D721Med (cell line): ENCODE results near the gene PFKP.

Source experiments
- DNase-seq: peaks from one replicate; pipeline ENCODE4 v3.0.0; 2011; ENCODE audit warnings: low spot score; ENCODE audit not compliant: insufficient read length
- FAIRE-seq: peaks from 2 replicates; lab custom pipeline; 2011; peaks lifted over from hg19 to GRCh38; lab: Jason Lieb, UNC
- TF ChIP-seq, protein P1 (sequence below): IDR thresholded peaks from 2 replicates; pipeline ENCODE4 v1.5.1; 2012; ENCODE audit warnings: mild to moderate bottlenecking, control low read depth; ENCODE audit not compliant: insufficient read depth; ENCODE audit errors: missing control alignments

PFKP gene

DNA sequence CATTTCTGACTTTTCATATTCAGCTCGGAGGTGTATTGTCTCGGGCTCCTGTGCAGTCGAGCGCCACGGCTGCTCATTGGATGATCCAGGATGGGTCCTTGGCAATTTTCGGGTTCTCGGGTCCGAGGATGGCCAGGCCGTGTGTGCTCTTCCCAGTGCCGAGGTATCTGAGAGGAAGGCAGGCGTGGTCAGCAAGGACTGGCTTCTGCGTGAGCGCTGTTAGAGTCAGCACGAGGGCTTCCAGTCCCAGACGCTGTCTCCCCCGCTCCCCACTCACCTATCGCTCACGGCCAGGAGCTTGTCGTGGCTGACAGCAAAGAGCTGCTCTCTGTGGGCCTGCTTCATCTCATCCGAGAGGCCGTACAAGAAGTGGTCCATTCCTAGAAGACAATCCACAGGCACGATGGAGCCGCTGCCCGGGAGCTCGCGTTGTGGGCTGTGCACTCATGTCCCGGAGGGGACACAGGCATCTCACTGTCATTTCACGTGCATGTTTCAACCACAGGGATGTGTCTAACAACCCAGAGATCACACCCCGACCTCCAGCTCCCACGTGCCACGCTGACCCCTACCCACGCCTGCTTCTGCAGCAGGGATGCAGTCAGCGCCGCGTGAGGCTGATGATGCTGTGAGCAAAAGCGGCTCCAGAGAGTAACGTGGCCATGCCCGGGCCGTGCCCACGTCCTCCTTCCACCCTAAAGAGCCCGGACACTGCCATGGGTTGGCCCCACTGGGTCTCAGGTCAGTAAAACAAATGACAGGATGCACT is 70.8 kb downstream of the PFKP start:
- FAIRE-seq (no peak), DNase-seq (no peak)
- TF ChIP-seq, protein P1, sequence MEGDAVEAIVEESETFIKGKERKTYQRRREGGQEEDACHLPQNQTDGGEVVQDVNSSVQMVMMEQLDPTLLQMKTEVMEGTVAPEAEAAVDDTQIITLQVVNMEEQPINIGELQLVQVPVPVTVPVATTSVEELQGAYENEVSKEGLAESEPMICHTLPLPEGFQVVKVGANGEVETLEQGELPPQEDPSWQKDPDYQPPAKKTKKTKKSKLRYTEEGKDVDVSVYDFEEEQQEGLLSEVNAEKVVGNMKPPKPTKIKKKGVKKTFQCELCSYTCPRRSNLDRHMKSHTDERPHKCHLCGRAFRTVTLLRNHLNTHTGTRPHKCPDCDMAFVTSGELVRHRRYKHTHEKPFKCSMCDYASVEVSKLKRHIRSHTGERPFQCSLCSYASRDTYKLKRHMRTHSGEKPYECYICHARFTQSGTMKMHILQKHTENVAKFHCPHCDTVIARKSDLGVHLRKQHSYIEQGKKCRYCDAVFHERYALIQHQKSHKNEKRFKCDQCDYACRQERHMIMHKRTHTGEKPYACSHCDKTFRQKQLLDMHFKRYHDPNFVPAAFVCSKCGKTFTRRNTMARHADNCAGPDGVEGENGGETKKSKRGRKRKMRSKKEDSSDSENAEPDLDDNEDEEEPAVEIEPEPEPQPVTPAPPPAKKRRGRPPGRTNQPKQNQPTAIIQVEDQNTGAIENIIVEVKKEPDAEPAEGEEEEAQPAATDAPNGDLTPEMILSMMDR = no peak

DNA sequence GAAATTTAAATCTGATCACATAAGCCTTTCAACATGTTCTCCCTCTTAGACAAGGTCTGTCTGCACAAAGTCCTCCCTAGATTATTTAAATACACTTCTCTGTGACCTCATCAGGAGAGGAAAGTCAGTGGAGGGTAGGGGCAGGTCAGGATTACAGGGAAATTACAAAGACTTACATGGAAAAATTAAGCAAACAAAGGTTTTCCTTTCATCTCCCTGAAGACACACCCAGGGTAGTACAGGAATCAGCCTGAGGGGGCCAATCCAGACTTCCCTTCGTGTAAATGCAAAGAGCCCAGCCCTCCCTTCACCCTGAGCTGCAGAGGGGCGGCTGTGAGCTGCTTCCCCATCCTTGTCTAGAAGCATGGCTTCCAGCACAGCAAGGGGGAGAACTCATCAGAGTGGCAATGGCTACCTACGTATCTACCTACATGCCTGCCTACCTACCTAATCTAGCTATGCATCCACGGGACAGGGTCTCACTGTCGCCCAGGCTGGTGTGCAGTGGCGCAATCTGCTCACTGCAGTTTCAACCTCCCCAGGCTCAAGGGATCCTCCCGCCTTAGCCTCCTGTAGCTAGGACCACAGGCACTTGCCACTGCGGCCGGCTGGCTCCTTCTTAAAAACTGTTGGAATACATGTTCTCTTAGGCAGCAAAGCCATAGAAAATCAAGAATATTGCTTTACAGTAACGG is 72.0 kb downstream of the PFKP start:
- DNase-seq = peak; percentile 76
- peak; percentile 55 for FAIRE-seq
- TF ChIP-seq, protein P1 = no peak

DNA sequence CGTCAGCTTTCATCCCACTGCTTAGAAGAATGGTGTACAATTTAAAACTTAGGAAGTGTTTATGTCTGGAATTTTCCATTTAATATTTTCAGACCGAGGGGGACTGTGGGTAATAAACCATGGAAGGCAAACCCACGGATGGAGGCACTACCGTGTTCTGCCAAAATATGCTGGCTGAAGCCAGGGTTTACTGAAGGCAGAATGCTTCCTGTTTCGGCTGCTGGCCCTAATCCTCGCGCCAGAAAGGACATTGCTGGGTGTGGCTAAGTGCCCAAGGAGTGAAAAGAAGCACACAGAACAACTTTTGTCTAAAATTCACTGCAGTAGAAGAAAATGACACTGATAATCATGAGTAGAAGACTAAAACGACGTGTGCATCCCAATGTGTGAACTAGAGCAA is 72.9 kb downstream of the PFKP start:
- no peak for DNase-seq
- FAIRE-seq = no peak
- TF ChIP-seq, protein P1 = no peak

DNA sequence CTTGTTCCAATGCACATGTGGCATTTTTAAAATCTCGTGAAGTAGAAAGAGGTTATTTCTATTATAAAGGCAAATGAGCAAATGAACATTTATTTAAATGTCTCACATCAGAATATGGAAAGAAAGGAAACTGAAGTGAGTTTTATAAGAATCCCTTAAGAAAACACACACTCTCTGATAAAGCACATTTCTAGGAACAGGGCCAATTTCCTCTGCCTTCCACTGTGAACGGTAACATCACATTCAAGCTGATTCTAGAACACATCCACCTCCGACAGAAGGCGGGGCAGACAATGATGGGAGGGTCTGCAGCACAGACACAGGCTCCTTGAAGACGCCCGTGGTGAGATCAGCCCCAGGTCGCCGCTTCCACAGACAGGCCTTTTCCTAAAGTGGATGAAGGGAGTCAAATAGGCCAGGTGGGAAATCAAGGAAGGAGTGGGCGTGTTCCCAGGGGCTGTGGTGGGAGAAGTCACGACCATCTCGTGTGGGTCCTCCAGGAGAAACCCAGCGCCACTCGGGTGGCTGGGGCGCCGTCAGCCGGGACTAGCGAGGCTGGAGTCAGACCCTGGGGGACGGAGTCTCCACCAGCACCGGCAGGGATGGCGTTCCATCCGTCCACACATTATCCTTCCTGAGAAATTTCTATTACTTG is 74.1 kb downstream of the PFKP start:
- no peak for FAIRE-seq
- TF ChIP-seq, protein P1 = no peak
- no peak for DNase-seq

DNA sequence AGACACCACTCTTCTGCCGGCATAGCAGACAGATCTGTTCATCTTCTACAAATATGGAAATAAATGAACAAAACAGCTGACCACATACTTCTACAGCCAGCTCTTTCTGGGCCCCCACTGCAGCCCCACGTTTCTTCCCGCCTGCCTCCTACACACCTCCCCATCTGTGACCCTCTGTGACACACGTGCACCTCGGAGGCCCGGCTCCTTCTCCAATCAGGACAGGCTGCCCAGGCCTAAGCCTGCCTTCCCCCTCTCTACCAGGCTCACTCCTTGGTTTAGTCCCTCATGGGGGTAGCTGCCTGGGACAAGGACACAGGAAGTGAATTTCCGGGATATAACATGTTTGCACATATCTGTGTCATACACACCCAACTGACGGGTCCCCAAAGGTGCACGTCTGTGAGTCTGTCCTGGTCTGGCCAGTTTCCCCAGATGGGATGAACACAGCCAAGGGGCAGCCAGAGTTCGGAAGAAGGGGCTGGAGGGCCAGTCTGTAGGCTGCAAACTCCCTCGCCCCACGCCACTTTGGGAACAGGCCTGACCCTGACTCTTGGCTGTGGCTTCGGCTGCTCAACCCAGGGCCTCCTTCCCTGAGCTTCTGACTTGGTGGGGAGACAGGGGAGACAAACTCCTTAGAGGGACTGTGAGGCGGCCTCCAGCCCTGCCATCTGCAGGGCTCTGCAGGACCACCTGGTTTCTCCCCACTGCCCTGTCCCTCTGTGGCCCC is 75.0 kb downstream of the PFKP start:
- DNase-seq = no peak
- TF ChIP-seq, protein P1 = no peak

DNA sequence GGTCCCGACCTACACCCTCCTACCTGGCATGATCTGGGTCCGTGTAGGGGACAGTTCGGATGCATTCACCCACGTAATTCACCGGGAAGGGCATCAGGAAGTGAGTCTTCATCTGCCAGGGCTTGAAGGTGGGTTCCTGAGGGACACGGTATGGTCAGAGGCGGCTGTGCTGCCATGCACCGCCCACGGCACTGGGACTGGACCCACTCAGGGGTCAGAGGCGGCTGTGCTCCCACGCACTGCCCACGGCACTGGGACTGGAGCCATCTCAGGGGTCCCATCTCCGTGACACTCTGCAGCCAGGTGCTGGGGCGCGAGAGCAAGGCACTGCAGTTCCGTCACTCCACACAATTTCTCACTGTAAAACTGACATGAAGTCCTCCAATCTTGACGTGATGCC is 76.0 kb downstream of the PFKP start:
- FAIRE-seq = no peak
- no peak for DNase-seq
- TF ChIP-seq, protein P1 = no peak

More for the DNA sequence above, 75.0 kb downstream of the PFKP start:
- FAIRE-seq = no peak
